AG04450 (cell line): ENCODE results near the gene KBTBD4. TPM values are rescaled to one million over a fixed set of nuclear protein-coding genes. Genes with fewer than 3 reads are reported as not detected.

ENCODE experiments used
- CTCF ChIA-PET: fragments of 300-600, 350-600 bp; formaldehyde crosslinking; extraction: SDS; loops from one replicate; lab custom pipeline; 2022; ENCODE audit warnings: antibody characterized with exemption, inconsistent platforms; lab: Charles Lee
- POLR2A ChIA-PET: fragments of 350-600 bp; formaldehyde crosslinking; extraction: SDS; loops from one replicate; lab custom pipeline; 2021; ENCODE audit warnings: antibody characterized with exemption, inconsistent platforms; lab: Yijun Ruan, JAX
- DNase-seq: peaks from one replicate; pipeline ENCODE4 v3.0.0-alpha.2; 2011; ENCODE audit warnings: low read depth, low spot score
- H3K27ac ChIP-seq: one replicate; pipeline ENCODE4 v1.5.1; 2012; ENCODE audit warnings: low read depth, low read length, control low read depth
- H3K27me3 ChIP-seq: one replicate; pipeline ENCODE4 v1.6.0; 2012; ENCODE audit warnings: low read length; ENCODE audit not compliant: control insufficient read depth, insufficient read depth
- H3K4me3 ChIP-seq: 2 replicates; pipeline ENCODE4 v1.5.1; 2011; ENCODE audit warnings: mild to moderate bottlenecking, low read depth, low read length, control low read depth
- H3K9me3 ChIP-seq: 2 replicates; pipeline ENCODE4 v1.5.1; 2012; ENCODE audit warnings: low read length; ENCODE audit not compliant: control insufficient read depth, insufficient read depth
- CTCF ChIP-seq: IDR thresholded peaks from 2 replicates; pipeline ENCODE4 v1.5.1; 2011; ENCODE audit warnings: low read depth, low read length, control low read depth, inconsistent platforms
- polyA plus RNA-seq: library from polyadenylated mRNA; depleted of rRNA; stranded (reverse); fragments of >200 nt; gene quantifications from 2 replicates; pipeline ENCODE4 v1.2.3, GENCODE V29; 2011

The KBTBD4 gene
- polyA plus RNA-seq, 1 experiment = 20.0 TPM

GRCh38 chr11:47607380-47607779, 28.6 kb upstream of the KBTBD4 start:
- TF ChIP-seq CTCF = no peak
- CTCF ChIA-PET = interaction anchor here (1.2 to 2.0 kb wide), 3 partner anchors 11 to 233 kb away, joined by 4 to 13 read pairs (median 5); no protein-coding TSS in a partner anchor
- no peaks in the 10 kb centered on the region for H3K27me3 ChIP-seq
- peak overlapping the region; percentile 73 for H3K27ac ChIP-seq
- DNase-seq = peak; percentile 84
- H3K4me3 ChIP-seq = no peak overlapping the region
- POLR2A ChIA-PET = interaction anchor here (0.6 to 1.7 kb wide), 8 partner anchors 9 to 191 kb away, joined by 3 to 7 read pairs (median 4); partner anchors contain the start of genes C1QTNF4, KBTBD4 and NDUFS3
- H3K9me3 ChIP-seq = no peaks in the 10 kb centered on the region

GRCh38 chr11:47606731-47607130, 28.0 kb upstream of the KBTBD4 start:
- H3K27me3 ChIP-seq = no peaks in the 10 kb centered on the region
- no peak overlapping the region for H3K4me3 ChIP-seq
- no peaks in the 10 kb centered on the region for H3K9me3 ChIP-seq
- POLR2A ChIA-PET = interaction anchor here (1.1 to 1.7 kb wide), 2 partner anchors 9 to 191 kb away, joined by 3 to 7 read pairs; no protein-coding TSS in a partner anchor
- peak overlapping the region; percentile 73 for H3K27ac ChIP-seq
- DNase-seq = no peak
- TF ChIP-seq CTCF = no peak
- CTCF ChIA-PET = interaction anchor here (1.2 to 2.0 kb wide), 3 partner anchors 12 to 233 kb away, joined by 4 to 13 read pairs (median 5); no protein-coding TSS in a partner anchor

GRCh38 chr11:47605921-47606320, 27.2 kb upstream of the KBTBD4 start:
- ChIA-PET POLR2A (interaction anchor here (0.6 kb wide), 1 partner anchor 778 kb away, joined by 11 read pairs; no protein-coding TSS in a partner anchor), CTCF (interaction anchor here (2.0 kb wide), 1 partner anchor 12 kb away, joined by 13 read pairs; no protein-coding TSS in a partner anchor)
- Histone ChIP-seq H3K4me3 (no peak overlapping the region), H3K9me3 (no peaks in the 10 kb centered on the region), H3K27me3 (no peaks in the 10 kb centered on the region), H3K27ac (no peak overlapping the region)
- TF ChIP-seq CTCF = no peak
- no peak for DNase-seq

- Histone ChIP-seq H3K4me3 (no peak overlapping the region), H3K27me3 (no peaks in the 10 kb centered on the region), H3K27ac (no peak overlapping the region), H3K9me3 (no peaks in the 10 kb centered on the region)
- CTCF ChIA-PET = no interaction called here
- POLR2A ChIA-PET = no interaction called here
- no peak for DNase-seq
- no peak for TF ChIP-seq CTCF
These were observed 24.5 kb upstream of the KBTBD4 start for GRCh38 chr11:47603295-47603694.

- CTCF ChIA-PET = no interaction called here
- Histone ChIP-seq H3K9me3 (no peaks in the 10 kb centered on the region), H3K4me3 (no peak overlapping the region), H3K27me3 (peaks cover 9% of the 10 kb centered on the region), H3K27ac (no peak overlapping the region)
- POLR2A ChIA-PET = no interaction called here
- no peak for DNase-seq
- TF ChIP-seq CTCF = no peak
These were observed 21.1 kb upstream of the KBTBD4 start for GRCh38 chr11:47599902-47600301.
